Measurements from ENCODE around the gene PEX11A. TPM values are rescaled to one million over a fixed set of nuclear protein-coding genes. Genes with fewer than 3 reads are reported as not detected.
A peak's percentile ranks its signal among the peaks of the same experiment; 100 is the strongest.

Gene PEX11A
- total and polyA plus RNA-seq, 5 donors, result 8.8 to 10.3 (median 9.1) TPM

GRCh38 chr15:89666184-89666857, 24.2 kb downstream of the PEX11A start:
- Histone ChIP-seq H3K27me3 (ENCODE audit: control insufficient read depth, insufficient read depth) (no peaks in the 10 kb centered on the region), H3K9me3 (ENCODE audit: control insufficient read depth, low read length) (no peaks in the 10 kb centered on the region), H3K4me1 (ENCODE audit: control insufficient read depth, insufficient read depth, low read length) (peaks cover 6% of the 10 kb centered on the region), H3K4me3 (ENCODE audit: low read length) (no peak overlapping the region), H3K27ac (ENCODE audit: low read length) (peak overlapping the region; percentile 51)
- peak; percentile 1 to 6 for ATAC-seq
- WGBS, result 90% methylated on average over 8 of the region's 8 CpGs
- peak in 1 of 3 donors; percentile 67 for DNase-seq
- intact Hi-C loops (cut with DNase I), result no loop called here

DNA sequence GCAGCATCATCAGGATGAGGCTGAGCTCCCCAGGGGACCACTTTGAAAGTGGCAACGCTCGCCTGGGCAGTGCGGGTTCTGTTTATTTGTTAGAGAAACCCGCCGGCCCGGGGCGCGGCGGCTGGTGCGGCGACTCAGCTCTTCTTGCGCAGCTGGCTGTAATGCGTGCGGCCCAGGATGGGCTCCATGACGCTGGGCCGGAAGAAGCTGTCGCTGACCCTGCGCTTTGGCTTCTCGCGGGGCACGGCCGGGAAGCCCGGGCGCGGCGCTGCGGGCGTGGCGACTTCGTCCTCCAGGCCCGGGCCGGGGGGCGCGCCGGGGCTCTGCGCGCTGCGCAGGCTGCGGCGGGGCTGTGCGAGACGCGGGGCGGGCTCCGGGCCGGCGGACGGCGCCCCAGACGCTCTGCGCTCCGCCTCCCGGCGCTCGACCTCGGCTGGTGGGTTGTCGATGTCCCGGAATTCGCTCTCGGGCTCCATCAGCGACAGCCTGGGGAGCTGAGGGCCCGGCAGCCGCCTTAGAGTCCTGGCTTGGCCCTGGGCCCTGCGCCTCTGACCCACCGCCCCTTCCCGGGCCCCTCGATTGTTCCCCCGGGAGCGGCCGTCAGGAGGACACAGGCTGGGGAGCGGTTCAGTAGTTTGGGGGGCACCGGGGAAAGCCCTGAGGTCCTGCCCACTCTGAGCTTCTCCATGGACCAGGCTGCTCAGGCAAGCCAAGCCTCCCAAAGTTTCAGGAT, 24.9 kb downstream of the PEX11A start:
- intact Hi-C loops (cut with DNase I), result no loop called here
- H3K4me3 ChIP-seq (ENCODE audit: low read length), result peak overlapping the region; percentile 45

DNA sequence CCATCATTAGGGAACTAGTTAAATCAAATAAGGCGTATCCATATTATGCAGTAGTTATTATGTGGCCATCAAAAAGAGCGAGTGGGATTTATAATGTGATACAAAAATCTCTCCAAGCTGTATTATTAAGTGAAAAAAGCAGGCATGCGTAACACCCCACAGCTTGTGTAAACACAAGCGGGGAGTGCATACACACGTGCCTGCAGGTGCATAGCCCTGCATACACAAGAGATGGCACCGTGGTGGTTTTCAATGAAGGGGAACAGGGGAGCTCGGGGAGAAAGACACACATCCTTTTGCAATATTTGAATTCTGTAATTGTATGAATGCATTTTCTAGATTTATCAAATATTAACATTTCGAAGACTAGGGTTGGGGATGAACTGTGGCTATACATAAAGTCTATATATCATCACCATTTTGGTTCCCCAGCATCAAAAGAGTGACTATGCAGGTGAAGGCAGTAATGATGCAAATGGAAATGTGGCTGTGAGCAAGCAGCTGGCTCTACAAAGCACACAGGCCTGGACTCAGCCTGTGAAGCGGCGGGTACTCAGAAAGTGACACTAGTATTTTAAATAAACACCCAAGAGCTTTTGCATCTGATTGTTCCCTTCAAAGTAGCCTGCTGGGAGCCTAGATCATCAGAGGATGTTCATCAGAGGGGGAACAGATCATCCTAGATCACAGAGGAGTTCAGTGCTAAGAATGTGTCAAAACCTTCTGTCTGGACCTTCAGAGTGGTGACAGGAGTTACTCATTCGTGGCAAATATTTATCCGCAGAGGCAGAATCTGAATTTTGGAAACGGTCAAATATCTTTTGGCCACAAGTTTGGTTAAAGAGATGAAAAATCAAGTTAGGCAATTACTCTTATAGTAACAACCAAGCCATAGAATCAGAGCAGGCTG, 25.9 kb downstream of the PEX11A start:
- WGBS, result 76% methylated on average over 13 of the region's 13 CpGs
- no peaks in the 10 kb centered on the region for H3K9me3 ChIP-seq (ENCODE audit: control insufficient read depth, low read length)
- no peak for ATAC-seq
- intact Hi-C loops (cut with DNase I), result no loop called here
- no peak for DNase-seq
- H3K27me3 ChIP-seq (ENCODE audit: control insufficient read depth, insufficient read depth), result no peaks in the 10 kb centered on the region
- peak overlapping the region; percentile 65 for H3K27ac ChIP-seq (ENCODE audit: low read length)
- peak overlapping the region; percentile 45 for H3K4me3 ChIP-seq (ENCODE audit: low read length)
- H3K4me1 ChIP-seq (ENCODE audit: control insufficient read depth, insufficient read depth, low read length), result peaks cover 6% of the 10 kb centered on the region

More for the DNA sequence above, 24.9 kb downstream of the PEX11A start:
- 2% methylated on average over 72 of the region's 72 CpGs for WGBS
- Histone ChIP-seq H3K4me1 (ENCODE audit: control insufficient read depth, insufficient read depth, low read length) (peaks cover 6% of the 10 kb centered on the region), H3K9me3 (ENCODE audit: control insufficient read depth, low read length) (no peaks in the 10 kb centered on the region), H3K27me3 (ENCODE audit: control insufficient read depth, insufficient read depth) (no peaks in the 10 kb centered on the region), H3K27ac (ENCODE audit: low read length) (peak overlapping the region; percentile 51)
- peak; percentile 77 to 78 for ATAC-seq
- peak; percentile 84 to 92 (median 91) for DNase-seq

- no peak overlapping the region for H3K4me3 ChIP-seq (ENCODE audit: low read length)
- H3K27me3 ChIP-seq (ENCODE audit: control insufficient read depth, insufficient read depth), result no peaks in the 10 kb centered on the region
- DNase-seq (peak; percentile 87 to 94 (median 88)), ATAC-seq (peak; percentile 87 to 92)
- 28% methylated on average over 11 of the region's 11 CpGs for WGBS
- H3K27ac ChIP-seq (ENCODE audit: low read length), result peak overlapping the region; percentile 60
- peaks cover 6% of the 10 kb centered on the region for H3K4me1 ChIP-seq (ENCODE audit: control insufficient read depth, insufficient read depth, low read length)
- intact Hi-C loops (cut with DNase I), result no loop called here
- H3K9me3 ChIP-seq (ENCODE audit: control insufficient read depth, low read length), result no peaks in the 10 kb centered on the region
Observed at GRCh38 chr15:89662893-89663626, 27.5 kb downstream of the PEX11A start.

GRCh38 chr15:89660556-89660955, 30.0 kb downstream of the PEX11A start:
- Histone ChIP-seq H3K9me3 (ENCODE audit: control insufficient read depth, low read length) (no peaks in the 10 kb centered on the region), H3K27ac (ENCODE audit: low read length) (no peak overlapping the region), H3K4me3 (ENCODE audit: low read length) (no peak overlapping the region), H3K4me1 (ENCODE audit: control insufficient read depth, insufficient read depth, low read length) (peaks cover 6% of the 10 kb centered on the region), H3K27me3 (ENCODE audit: control insufficient read depth, insufficient read depth) (no peaks in the 10 kb centered on the region)
- DNase-seq, result no peak
- intact Hi-C loops (cut with DNase I), result no loop called here
- 78% methylated on average over 2 of the region's 2 CpGs for WGBS
- ATAC-seq, result no peak

GRCh38 chr15:89659295-89659694, 31.3 kb downstream of the PEX11A start:
- intact Hi-C loops (cut with DNase I), result loop anchor here in 1 of 4 donors (5.0 kb wide), 1 partner anchor 33 kb away; the partner anchor contains the start of genes PEX11A and WDR93
- WGBS, result 92% methylated on average over 2 of the region's 2 CpGs

GRCh38 chr15:89657686-89658200, 32.8 kb downstream of the PEX11A start:
- Histone ChIP-seq H3K4me3 (ENCODE audit: low read length) (no peak overlapping the region), H3K9me3 (ENCODE audit: control insufficient read depth, low read length) (no peaks in the 10 kb centered on the region), H3K4me1 (ENCODE audit: control insufficient read depth, insufficient read depth, low read length) (peaks cover 6% of the 10 kb centered on the region), H3K27ac (ENCODE audit: low read length) (no peak overlapping the region), H3K27me3 (ENCODE audit: control insufficient read depth, insufficient read depth) (no peaks in the 10 kb centered on the region)
- intact Hi-C loops (cut with DNase I), result loop anchor here in 1 of 4 donors (5.0 kb wide), 1 partner anchor 35 kb away; the partner anchor contains the start of genes PEX11A and WDR93
- WGBS, result 83% methylated on average over 5 of the region's 5 CpGs
- DNase-seq, result no peak
- no peak for ATAC-seq

More at GRCh38 chr15:89659295-89659694, 31.3 kb downstream of the PEX11A start:
- Histone ChIP-seq H3K9me3 (ENCODE audit: control insufficient read depth, low read length) (no peaks in the 10 kb centered on the region), H3K27ac (ENCODE audit: low read length) (no peak overlapping the region), H3K27me3 (ENCODE audit: control insufficient read depth, insufficient read depth) (no peaks in the 10 kb centered on the region), H3K4me3 (ENCODE audit: low read length) (no peak overlapping the region), H3K4me1 (ENCODE audit: control insufficient read depth, insufficient read depth, low read length) (peaks cover 8% of the 10 kb centered on the region)
- ATAC-seq (no peak), DNase-seq (no peak)

DNA sequence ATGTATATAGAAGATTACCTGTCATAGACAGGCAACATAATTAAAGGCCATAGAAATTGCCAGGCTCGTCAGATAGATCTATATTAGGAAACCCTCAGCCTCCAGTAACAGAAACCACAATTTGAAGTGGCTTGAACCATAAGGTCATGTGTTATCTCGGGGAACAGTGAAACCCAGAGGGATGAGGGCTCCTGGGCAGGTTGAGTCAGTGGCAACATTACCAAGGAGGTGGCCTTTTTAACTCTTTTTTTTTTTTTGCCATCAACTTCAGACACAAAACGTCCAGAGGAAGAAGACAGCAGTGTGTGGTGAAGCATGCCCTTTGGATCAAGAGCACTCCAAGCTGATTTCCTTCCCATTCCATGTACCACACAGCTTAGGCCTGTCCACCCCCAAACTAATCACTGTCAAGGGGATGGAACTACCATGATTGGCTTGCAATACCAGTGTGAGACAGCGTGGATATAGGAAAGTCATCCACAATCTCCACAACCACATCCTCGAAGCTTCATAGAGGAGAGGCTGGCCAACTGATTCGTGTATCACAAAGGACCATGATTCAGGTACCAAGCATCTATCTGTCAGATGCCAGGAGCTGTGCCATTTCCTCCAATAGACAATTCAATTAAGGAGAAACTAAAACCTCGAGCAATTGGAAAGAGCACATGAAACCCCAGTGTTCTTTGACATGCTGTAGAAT, 34.3 kb downstream of the PEX11A start:
- no peak overlapping the region for H3K4me3 ChIP-seq (ENCODE audit: low read length)
- DNase-seq, result no peak
- intact Hi-C loops (cut with DNase I), result loop anchor here in 1 of 4 donors (5.0 kb wide), 1 partner anchor 36 kb away; the partner anchor contains the start of genes PEX11A and WDR93
- H3K27me3 ChIP-seq (ENCODE audit: control insufficient read depth, insufficient read depth), result no peaks in the 10 kb centered on the region
- WGBS, result 74% methylated on average over 7 of the region's 7 CpGs
- no peaks in the 10 kb centered on the region for H3K9me3 ChIP-seq (ENCODE audit: control insufficient read depth, low read length)
- peaks cover 3% of the 10 kb centered on the region for H3K4me1 ChIP-seq (ENCODE audit: control insufficient read depth, insufficient read depth, low read length)
- no peak overlapping the region for H3K27ac ChIP-seq (ENCODE audit: low read length)
- ATAC-seq, result no peak

GRCh38 chr15:89654847-89655805, 35.4 kb downstream of the PEX11A start, which contains the start of gene KIF7:
Gene KIF7, minus strand, starts transcription at chr15:89655467. Its CDS starts 2,537 bp downstream, at chr15:89652930.
- H3K27me3 ChIP-seq (ENCODE audit: control insufficient read depth, insufficient read depth), result no peaks in the 10 kb centered on the region
- DNase-seq, result peak in 2 of 3 donors; percentile 72 to 79
- peaks cover 3% of the 10 kb centered on the region for H3K4me1 ChIP-seq (ENCODE audit: control insufficient read depth, insufficient read depth, low read length)
- H3K27ac ChIP-seq (ENCODE audit: low read length), result no peak within 1 kb of the TSS
- no peaks in the 10 kb centered on the region for H3K9me3 ChIP-seq (ENCODE audit: control insufficient read depth, low read length)
- peak within 1 kb of the TSS; percentile 69 for H3K4me3 ChIP-seq (ENCODE audit: low read length)
- ATAC-seq, result peak; percentile 86 to 88
- WGBS, result 2% methylated on average over 86 of the region's 87 CpGs
- intact Hi-C loops (cut with DNase I), result loop anchor here in 1 of 4 donors (5.0 kb wide), 1 partner anchor 37 kb away; the partner anchor contains the start of genes PEX11A and WDR93

All from right cardiac atrium (tissue), 5 donors.